Ovary (tissue), 3 donors: ENCODE measurements around the gene NPTN.

ENCODE experiments used
- CTCF ChIP-seq, 3 donors: fragments of 450-650 bp in 2 of 3; fragments of 200-600 bp in 1 of 3; IDR thresholded peaks; one replicate each; pipeline versions ENCODE4 v1.5.1 to v1.8.0; 2016 to 2022; ENCODE audit warnings: antibody characterized with exemption in 3 of 3, mild to moderate bottlenecking in 1 of 3
- POLR2A ChIP-seq: fragments of 450-650 bp; IDR thresholded peaks from one replicate; pipeline ENCODE4 v1.6.1; 2017; ENCODE audit warnings: antibody characterized with exemption, mild to moderate bottlenecking, moderate library complexity
- donor health status: DM: no; HTN: no; CAD: no.

GRCh38 chr15:73594109-73594508, 39.1 kb downstream of the NPTN start:
- no peak for TF ChIP-seq POLR2A
- TF ChIP-seq CTCF (IDR thresholded peaks at IDR 0.05), result no peak
